Mucosa of rectum (tissue), 2 donors: ENCODE measurements around the gene CDHR2.

Experiments
- H3K27ac ChIP-seq, 2 donors: one replicate each; pipeline ENCODE4 v1.7.0; 2013; ENCODE audit warnings: inconsistent platforms in 2 of 2, low read depth in 2 of 2, low read length in 2 of 2
- H3K27me3 ChIP-seq, 2 donors: one replicate each; pipeline ENCODE4 v1.7.0; 2013; ENCODE audit warnings: low read length in 2 of 2; ENCODE audit not compliant: control insufficient read depth in 2 of 2, insufficient read depth in 2 of 2
- H3K36me3 ChIP-seq, 2 donors: one replicate each; pipeline ENCODE4 v1.7.0; 2013; ENCODE audit warnings: low read length in 2 of 2; ENCODE audit not compliant: control insufficient read depth in 2 of 2, insufficient read depth in 2 of 2
- H3K4me1 ChIP-seq, 2 donors: one replicate each; pipeline ENCODE4 v1.7.0; 2013; ENCODE audit warnings: low read length in 2 of 2, mild to moderate bottlenecking in 1 of 2; ENCODE audit not compliant: control insufficient read depth in 2 of 2, insufficient read depth in 2 of 2
- H3K4me3 ChIP-seq, 2 donors: one replicate each; pipeline ENCODE4 v1.7.0; 2013; ENCODE audit warnings: low read length in 2 of 2
- H3K9ac ChIP-seq, 2 donors: one replicate each; pipeline ENCODE4 v1.7.0; 2013; ENCODE audit warnings: low read length in 2 of 2, low read depth in 1 of 2, mild to moderate bottlenecking in 1 of 2
- H3K9me3 ChIP-seq, 2 donors: one replicate each; pipeline ENCODE4 v1.7.0; 2013; ENCODE audit warnings: low read length in 2 of 2; ENCODE audit not compliant: control insufficient read depth in 2 of 2
- donor health status: healthy.
- donor health status: Normal muscosa, but diverticular disease.

CDHR2 gene

DNA sequence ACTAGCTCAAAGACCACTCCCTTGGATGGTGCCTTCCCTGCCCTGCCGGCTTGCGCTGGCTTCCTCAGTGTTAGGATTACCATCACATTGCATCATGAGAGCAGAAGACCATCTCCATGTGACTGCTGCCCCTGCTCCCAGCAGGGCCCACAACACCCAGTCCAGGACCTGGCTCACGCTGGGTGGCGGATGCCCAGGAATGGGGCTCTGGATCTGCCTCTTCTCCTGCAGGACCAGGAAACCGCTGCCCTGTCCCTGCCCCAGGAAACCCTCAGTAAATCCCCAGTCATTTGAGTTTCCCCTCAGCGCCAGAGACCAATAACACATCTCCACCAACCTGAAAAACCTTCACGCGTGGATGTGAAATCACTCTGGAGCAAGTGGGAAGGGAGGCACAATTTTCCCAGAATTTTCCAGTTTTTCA lies 8.7 kb upstream of the CDHR2 start:
- Histone ChIP-seq H3K9me3 (no peaks in the 10 kb centered on the region), H3K27ac (no peak overlapping the region), H3K9ac (peak overlapping the region in 1 of 2 donors; percentile 32), H3K4me3 (no peak overlapping the region), H3K27me3 (no peaks in the 10 kb centered on the region), H3K4me1 (peaks cover 32 to 38% of the 10 kb centered on the region in 2 donors), H3K36me3 (no peaks in the 10 kb centered on the region)

- H3K36me3 ChIP-seq, result no peaks in the 10 kb centered on the region
- no peak overlapping the region for H3K4me3 ChIP-seq
- H3K27me3 ChIP-seq, result no peaks in the 10 kb centered on the region
- peaks cover 32 to 37% of the 10 kb centered on the region in 2 donors for H3K4me1 ChIP-seq
- H3K27ac ChIP-seq, result peak overlapping the region; percentile 95 to 99
- peak overlapping the region; percentile 86 to 93 for H3K9ac ChIP-seq
- H3K9me3 ChIP-seq, result no peaks in the 10 kb centered on the region
Measured at GRCh38 chr5:176540956-176541337, 8.2 kb upstream of the CDHR2 start.

DNA sequence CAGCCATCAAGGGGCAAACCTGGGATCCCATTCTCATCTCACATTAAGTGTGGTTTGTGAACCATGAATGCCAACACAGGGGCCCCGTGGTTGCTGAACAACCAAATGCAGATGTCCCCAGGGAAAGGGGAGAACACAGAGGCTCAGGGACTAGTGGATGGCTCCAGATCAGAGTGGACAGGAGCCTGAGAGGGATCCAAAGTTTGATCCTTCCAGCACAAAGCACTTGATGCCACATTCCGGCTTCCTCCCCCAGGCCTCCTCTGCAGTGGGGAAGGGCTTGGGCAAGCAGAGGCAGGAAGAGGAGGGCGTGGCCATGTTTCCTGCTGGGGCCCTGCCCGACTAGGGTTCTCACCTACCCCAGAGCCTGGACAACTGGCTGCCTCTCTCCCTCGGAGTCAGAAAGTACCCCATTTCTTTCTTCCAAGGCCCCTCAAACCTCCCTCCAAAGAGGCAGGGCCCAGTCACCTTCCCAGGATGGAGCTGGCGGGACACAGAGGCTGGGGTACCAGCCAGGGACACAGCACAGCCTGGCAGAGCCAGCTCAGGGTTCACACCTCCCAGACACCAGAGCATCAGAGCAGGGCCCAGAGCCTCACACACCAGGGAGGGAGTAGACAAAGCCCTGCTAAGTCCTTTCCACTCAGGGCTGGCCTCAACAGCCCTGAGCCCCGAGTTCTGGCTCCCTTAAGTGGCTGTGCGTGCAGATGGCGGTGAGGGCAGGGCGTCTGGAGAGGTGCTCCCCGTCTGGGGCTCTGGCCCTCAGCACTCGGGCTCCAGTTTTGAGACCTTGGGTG lies 7.6 kb upstream of the CDHR2 start:
- Histone ChIP-seq H3K9me3 (no peaks in the 10 kb centered on the region), H3K4me3 (peak overlapping the region; percentile 71 to 83), H3K27ac (peak overlapping the region; percentile 95 to 99), H3K36me3 (no peaks in the 10 kb centered on the region), H3K9ac (peak overlapping the region; percentile 86 to 93), H3K27me3 (no peaks in the 10 kb centered on the region), H3K4me1 (peaks cover 33 to 41% of the 10 kb centered on the region in 2 donors)

GRCh38 chr5:176542135-176542595 lies 7.0 kb upstream of the CDHR2 start:
- Histone ChIP-seq H3K27ac (peak overlapping the region; percentile 95 to 99), H3K36me3 (no peaks in the 10 kb centered on the region), H3K9ac (peak overlapping the region; percentile 86 to 93), H3K4me3 (peak overlapping the region; percentile 71 to 83), H3K9me3 (no peaks in the 10 kb centered on the region), H3K4me1 (peaks cover 39 to 41% of the 10 kb centered on the region in 2 donors), H3K27me3 (no peaks in the 10 kb centered on the region)

DNA sequence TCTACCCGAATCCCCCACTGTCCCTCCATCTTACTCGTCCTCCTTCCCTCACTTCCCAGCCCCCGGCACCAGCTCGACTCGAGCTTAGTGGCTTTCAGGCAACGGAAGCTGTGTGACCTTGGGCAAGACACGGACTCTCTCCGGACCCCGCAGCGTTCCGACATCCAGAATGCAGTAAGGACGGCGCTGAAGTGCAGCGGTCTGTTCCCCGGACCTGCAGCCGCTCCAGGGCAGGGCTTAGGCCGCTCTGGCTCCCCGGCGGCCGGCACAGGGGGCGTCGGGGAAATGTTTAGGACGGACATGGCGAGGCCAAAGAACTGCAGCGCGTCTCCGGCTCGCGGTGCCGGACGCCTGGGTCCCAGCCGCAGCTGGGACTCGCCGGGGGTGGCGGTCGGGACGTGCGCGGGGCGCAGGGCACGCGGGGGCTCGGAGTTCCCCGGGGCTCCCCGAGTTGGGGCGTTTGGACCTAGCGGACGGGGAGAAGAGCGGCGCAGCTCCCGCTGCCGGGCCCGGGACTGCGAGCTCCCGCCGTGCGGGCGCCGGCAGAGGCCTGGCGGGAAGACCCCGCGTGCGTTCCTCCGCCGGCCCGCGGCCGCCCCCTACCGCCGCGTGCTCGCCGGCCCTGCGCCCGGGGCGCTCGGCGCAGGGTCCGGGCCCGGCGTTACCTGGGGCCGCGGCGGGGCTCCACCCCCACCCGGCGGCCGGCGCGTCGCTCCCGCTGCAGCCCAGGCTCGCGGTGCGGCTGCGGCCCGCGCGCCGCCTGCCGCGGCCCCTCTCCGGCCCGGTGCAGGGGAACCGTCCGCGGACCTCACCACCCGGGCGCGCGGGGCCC lies 6.3 kb upstream of the CDHR2 start:
- Histone ChIP-seq H3K27me3 (no peaks in the 10 kb centered on the region), H3K9me3 (no peaks in the 10 kb centered on the region), H3K4me3 (peak overlapping the region; percentile 71 to 88), H3K27ac (peak overlapping the region; percentile 95 to 99), H3K36me3 (no peaks in the 10 kb centered on the region), H3K9ac (peak overlapping the region; percentile 86 to 93), H3K4me1 (peaks cover 44 to 45% of the 10 kb centered on the region in 2 donors)

DNA sequence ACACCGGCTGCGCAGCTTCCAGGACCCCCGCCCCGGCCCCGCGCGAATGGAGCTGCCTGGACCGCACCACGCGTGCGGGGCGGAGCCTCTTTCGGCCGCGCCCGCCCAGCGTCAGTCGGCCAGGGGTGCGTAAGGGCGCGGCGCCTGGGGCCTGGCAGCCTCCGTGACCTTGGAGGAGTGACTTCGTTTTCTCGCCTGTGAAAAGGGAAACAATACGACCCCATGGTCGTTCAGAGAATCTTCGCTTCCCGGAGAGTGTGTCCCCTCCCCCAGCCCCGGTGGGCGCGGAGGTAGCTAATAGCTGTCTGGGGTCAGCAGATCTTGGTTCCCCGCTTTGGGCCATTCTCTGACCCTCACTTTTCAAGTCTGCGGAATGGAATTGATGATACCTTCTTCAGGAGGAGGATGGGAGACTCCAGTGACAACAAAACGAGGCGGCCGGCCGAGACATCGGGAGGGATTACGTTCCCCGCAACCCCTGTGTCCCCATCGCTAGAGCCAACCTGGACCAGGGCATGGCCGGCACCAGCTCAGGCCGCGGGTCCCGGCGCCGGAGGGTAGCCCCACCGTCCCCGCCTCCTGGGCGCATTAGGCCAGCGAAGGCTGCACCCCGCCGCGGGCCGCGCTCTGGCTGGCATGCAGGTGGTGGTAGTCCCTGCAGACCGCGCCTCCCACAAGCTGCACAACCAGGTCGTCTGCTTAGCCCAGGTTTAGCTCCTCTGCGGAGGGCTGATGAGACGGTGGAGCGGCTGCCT lies 5.5 kb upstream of the CDHR2 start:
- Histone ChIP-seq H3K36me3 (no peaks in the 10 kb centered on the region), H3K4me3 (peak overlapping the region; percentile 71 to 88), H3K27ac (peak overlapping the region; percentile 95 to 99), H3K27me3 (no peaks in the 10 kb centered on the region), H3K4me1 (peaks cover 45% of the 10 kb centered on the region in 2 donors), H3K9me3 (no peaks in the 10 kb centered on the region), H3K9ac (peak overlapping the region; percentile 93 to 99)

DNA sequence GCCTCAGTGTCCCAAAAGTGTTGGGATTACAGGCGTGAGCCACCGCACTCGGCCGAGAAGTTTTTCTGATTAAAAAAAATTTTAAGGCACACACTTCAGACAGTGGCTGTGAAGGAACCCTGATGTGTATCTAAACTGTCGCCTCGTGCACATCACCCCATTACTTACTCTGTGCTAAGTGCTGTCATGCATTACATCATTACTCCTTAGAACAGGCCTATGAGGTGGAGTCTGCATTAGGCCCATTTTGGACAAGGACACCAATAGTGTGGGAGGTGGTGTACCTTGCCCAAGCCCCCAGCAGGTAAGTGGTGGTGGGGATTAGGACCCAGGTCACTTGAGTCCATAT lies 3.8 kb upstream of the CDHR2 start:
- Histone ChIP-seq H3K27ac (peak overlapping the region; percentile 95 to 99), H3K4me1 (peaks cover 61 to 63% of the 10 kb centered on the region in 2 donors), H3K36me3 (no peaks in the 10 kb centered on the region), H3K9me3 (no peaks in the 10 kb centered on the region), H3K4me3 (peak overlapping the region; percentile 26 to 88), H3K9ac (peak overlapping the region; percentile 75 to 93), H3K27me3 (no peaks in the 10 kb centered on the region)

DNA sequence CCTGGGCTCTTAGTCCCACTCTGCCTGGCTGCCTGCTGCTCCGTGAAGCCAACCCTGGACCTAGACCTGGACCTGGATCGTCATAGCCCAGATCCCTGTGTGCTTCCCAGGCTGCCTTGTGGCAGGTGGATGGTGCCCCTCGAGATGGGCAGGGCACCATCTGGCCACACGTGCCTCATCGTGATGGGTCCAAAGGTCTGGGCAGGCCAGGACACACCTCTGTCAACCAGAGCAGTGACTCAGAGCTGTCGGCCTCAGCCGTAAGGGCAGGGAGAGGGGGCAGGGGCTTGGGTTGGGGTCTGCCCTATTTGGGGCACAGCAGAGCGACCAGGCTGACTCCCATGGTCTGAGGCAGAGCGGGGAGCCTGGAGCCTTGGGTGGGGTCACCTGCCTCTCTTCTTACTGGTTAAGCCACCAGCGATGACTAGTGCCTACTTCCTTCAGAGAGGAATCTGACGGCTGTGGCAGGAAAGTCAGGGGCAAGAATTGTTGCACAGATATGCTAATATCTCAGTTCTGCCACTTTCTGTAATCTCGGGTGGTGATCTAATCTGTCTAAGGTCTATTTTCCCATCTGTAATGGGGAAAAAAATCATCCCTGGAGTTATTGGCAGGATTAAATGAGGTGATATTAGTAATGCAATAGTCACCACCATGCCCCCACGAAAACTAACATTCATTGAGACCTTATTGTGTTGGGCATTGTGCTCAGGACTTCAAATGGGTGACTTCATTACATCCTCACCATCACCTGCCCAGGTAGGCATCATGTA lies 3.2 kb upstream of the CDHR2 start:
- no peaks in the 10 kb centered on the region for H3K27me3 ChIP-seq
- no peaks in the 10 kb centered on the region for H3K36me3 ChIP-seq
- peak overlapping the region; percentile 95 to 99 for H3K27ac ChIP-seq
- H3K4me1 ChIP-seq, result peaks cover 61 to 64% of the 10 kb centered on the region in 2 donors
- peak overlapping the region; percentile 26 to 88 for H3K4me3 ChIP-seq
- H3K9me3 ChIP-seq, result no peaks in the 10 kb centered on the region
- peak overlapping the region; percentile 79 to 93 for H3K9ac ChIP-seq

- H3K27ac ChIP-seq, result peak overlapping the region; percentile 95 to 99
- no peaks in the 10 kb centered on the region for H3K27me3 ChIP-seq
- no peaks in the 10 kb centered on the region for H3K36me3 ChIP-seq
- H3K4me1 ChIP-seq, result peaks cover 48 to 51% of the 10 kb centered on the region in 2 donors
- H3K4me3 ChIP-seq, result no peak overlapping the region
- peak overlapping the region; percentile 60 to 72 for H3K9ac ChIP-seq
- no peaks in the 10 kb centered on the region for H3K9me3 ChIP-seq
Measured at GRCh38 chr5:176547802-176548201, 1.3 kb upstream of the CDHR2 start.
